NB4 (cell line): ENCODE results near the gene ZBTB8B.
"Not testable (repeated sequence)": the region's sequence is repeated elsewhere in the genome, so short reads cannot be mapped to it uniquely, and the experiment has no call there.

ENCODE experiments used
- CTCF ChIP-seq: IDR thresholded peaks from one replicate; pipeline ENCODE4 v1.5.1; 2012; ENCODE audit warnings: low read depth, low read length
- POLR2A ChIP-seq: IDR thresholded peaks from 2 replicates; pipeline ENCODE4 v1.6.1; 2011; ENCODE audit warnings: mild to moderate bottlenecking; ENCODE audit not compliant: insufficient read length; ENCODE audit errors: extremely low read depth
- TF ChIP-seq, protein P1 (sequence below): IDR thresholded peaks from 2 replicates; pipeline ENCODE4 v1.6.1; 2011; ENCODE audit warnings: low read depth, low read length

DNA sequence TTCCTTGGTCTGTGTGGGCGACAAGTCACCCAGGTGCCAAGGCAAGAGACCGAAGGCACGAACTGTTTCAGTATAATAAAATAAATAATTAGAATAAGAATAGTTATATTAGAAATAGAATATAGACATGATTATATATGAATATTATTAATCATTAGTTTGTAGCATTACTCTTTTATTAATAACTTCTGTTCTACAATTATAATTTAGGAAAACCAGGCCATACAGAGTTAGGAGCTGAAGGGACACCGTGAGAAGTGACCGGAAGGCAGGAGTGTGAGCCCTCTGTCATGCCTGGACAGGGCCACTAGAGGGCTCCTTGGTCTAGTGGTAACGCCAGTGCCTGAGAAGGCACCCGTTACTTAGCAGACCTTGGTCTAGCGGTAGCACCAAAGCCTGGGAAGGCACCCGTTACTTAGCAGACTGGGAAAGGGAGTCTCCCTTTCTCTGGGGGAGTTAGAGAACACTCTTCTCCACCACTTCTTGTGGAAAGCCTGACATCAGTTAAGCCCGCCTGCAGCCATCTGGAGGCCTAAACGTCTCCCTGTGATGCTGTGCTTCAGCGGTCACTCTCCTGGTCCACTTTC, 16.6 kb upstream of the ZBTB8B start:
- TF ChIP-seq CTCF: peak; percentile 85
- not testable (repeated sequence) for TF ChIP-seq POLR2A
- TF ChIP-seq, protein P1, sequence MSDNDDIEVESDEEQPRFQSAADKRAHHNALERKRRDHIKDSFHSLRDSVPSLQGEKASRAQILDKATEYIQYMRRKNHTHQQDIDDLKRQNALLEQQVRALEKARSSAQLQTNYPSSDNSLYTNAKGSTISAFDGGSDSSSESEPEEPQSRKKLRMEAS: not testable (repeated sequence)
